ENCODE data around the gene HRH2.

DNA sequence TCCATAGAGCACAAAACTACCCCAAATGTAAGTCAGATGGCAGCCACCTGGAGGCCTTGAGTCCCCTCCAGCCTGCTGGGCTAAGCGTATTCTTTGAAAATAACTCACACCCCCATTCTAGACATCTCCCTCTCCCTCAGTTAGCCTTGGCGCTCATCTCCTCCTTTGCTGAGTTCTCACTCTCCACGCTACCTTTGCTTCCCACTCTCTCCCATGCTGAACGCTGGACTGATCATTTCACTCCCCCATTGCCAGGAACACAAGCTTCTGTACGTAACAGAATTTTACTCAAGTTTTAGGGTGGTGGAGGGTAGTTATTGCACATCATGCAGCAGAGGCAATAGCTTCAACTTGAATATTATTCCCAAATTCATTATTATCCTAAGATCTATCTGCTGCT is 47.5 kb upstream of the HRH2 start:
- TF ChIP-seq, protein P1, sequence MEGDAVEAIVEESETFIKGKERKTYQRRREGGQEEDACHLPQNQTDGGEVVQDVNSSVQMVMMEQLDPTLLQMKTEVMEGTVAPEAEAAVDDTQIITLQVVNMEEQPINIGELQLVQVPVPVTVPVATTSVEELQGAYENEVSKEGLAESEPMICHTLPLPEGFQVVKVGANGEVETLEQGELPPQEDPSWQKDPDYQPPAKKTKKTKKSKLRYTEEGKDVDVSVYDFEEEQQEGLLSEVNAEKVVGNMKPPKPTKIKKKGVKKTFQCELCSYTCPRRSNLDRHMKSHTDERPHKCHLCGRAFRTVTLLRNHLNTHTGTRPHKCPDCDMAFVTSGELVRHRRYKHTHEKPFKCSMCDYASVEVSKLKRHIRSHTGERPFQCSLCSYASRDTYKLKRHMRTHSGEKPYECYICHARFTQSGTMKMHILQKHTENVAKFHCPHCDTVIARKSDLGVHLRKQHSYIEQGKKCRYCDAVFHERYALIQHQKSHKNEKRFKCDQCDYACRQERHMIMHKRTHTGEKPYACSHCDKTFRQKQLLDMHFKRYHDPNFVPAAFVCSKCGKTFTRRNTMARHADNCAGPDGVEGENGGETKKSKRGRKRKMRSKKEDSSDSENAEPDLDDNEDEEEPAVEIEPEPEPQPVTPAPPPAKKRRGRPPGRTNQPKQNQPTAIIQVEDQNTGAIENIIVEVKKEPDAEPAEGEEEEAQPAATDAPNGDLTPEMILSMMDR (IDR thresholded peaks at IDR 0.05; ENCODE audit: low read depth, low read length, poor library complexity, severe bottlenecking) = no peak
- TF ChIP-seq EZH2phosphoT487 (IDR thresholded peaks at IDR 0.05; ENCODE audit: borderline replicate concordance, low read length) = no peak
